ENCODE results near the gene MIDN.

The MIDN gene

GRCh38 chr19:1270213-1270853 lies 21.9 kb downstream of the MIDN start:
- no peak for DNase-seq (ENCODE audit: low spot score)

DNA sequence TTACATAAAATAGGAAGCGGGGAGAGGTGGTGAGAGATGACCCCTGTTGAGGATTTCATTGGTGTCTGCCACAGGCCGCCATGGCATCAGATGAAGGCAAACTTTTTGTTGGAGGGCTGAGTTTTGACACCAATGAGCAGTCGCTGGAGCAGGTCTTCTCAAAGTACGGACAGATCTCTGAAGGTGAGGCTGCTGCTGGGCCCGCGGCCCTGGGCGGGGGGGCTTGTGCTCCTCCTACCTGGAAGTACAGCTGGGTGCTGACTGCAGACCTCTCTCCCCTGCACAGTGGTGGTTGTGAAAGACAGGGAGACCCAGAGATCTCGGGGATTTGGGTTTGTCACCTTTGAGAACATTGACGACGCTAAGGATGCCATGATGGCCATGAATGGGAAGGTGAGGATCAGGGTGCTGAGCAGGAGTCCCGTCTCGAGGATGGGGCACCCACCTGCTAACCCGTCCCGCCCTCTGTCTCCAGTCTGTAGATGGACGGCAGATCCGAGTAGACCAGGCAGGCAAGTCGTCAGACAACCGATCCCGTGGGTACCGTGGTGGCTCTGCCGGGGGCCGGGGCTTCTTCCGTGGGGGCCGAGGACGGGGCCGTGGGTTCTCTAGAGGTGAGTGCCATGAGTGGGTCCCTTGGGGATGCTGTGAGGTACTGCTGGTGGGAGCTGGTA lies 22.6 kb downstream of the MIDN start:
- no peak for DNase-seq (ENCODE audit: low spot score)

- no peak for DNase-seq (ENCODE audit: low spot score)
Measured at GRCh38 chr19:1271528-1272422, 23.4 kb downstream of the MIDN start.

DNA sequence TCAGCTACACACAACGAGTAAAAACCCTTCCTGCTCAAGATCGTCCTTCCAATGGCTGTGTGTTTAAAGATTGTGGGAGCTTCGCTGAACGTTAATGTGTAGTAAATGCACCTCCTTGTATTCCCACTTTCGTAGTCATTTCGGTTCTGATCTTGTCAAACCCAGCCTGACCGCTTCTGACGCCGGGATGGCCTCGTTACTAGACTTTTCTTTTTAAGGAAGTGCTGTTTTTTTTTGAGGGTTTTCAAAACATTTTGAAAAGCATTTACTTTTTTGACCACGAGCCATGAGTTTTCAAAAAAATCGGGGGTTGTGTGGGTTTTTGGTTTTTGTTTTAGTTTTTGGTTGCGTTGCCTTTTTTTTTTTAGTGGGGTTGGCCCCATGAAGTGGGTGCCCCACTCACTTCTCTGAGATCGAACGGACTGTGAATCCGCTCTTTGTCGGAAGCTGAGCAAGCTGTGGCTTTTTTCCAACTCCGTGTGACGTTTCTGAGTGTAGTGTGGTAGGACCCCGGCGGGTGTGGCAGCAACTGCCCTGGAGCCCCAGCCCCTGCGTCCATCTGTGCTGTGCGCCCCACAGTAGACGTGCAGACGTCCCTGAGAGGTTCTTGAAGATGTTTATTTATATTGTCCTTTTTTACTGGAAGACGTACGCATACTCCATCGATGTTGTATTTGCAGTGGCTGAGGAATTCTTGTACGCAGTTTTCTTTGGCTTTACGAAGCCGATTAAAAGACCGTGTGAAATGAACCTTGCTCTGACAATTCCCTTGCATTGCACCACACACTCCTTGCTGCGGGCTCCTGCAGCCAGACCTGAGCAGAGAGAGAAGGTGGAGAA lies 24.3 kb downstream of the MIDN start:
- peak; percentile 48 for DNase-seq (ENCODE audit: low spot score)

- DNase-seq (ENCODE audit: low spot score) = peak; percentile 68
Measured at GRCh38 chr19:1273263-1274041, 25.1 kb downstream of the MIDN start.

DNA sequence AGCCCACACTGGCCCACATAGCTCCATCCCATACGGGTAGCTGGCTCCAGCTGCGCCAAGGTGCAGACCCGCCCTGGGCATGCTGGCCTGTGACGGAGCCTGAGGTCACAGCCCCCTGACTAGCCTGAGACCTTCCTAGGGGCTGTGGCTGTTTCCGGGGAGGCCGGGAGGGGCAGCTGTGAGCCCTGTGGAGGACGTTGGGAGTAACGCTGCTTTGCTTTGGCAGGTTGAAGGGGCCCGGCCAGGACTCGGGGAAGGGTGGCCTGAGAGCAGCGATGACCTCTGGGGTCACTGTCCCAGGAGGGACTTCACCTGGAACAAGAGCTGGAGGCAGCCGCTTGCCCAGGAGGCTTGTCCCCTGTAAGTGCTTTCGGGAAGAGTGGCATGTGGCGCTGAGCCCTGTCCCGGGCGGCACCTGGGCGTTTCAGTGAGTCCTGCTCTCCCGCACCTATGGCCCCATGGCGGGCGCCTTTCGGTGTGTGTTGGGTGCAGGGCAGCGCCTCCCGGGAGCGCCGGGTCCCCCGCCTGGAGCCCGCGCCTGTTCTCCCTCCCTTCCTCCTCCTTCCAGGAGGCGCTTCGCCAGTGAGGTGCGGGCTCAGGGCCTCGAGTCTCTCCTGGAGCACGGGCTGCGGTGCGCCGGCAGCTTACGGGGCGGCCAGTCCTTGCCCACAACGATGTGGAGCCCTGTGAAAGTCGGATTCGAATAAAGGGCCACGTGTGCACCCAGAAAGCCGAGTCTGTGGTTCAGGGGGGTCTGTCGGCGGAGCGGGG lies 25.9 kb downstream of the MIDN start:
- DNase-seq (ENCODE audit: low spot score) = no peak

DNA sequence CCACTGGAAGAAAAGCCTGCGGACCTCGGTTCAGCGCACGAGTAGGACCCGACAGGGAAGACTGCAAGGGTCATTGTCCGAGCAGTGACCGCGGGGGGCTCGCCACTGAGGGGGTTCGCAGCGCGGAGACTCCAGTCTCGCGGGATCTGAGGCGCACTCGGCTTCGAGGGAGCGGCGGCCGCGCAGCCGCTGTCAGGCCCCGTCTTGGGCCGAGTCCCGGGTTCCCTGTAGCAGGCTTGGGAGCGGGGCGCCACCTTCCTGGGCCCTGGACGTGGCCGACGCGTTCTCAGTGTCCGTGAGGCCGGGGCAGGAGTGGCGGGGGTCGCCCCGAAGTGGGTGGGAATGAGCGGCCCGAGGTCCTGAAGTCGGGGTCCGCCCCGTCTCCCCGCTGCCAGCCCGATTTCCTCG lies 26.5 kb downstream of the MIDN start:
- DNase-seq (ENCODE audit: low spot score) = peak; percentile 50

DNA sequence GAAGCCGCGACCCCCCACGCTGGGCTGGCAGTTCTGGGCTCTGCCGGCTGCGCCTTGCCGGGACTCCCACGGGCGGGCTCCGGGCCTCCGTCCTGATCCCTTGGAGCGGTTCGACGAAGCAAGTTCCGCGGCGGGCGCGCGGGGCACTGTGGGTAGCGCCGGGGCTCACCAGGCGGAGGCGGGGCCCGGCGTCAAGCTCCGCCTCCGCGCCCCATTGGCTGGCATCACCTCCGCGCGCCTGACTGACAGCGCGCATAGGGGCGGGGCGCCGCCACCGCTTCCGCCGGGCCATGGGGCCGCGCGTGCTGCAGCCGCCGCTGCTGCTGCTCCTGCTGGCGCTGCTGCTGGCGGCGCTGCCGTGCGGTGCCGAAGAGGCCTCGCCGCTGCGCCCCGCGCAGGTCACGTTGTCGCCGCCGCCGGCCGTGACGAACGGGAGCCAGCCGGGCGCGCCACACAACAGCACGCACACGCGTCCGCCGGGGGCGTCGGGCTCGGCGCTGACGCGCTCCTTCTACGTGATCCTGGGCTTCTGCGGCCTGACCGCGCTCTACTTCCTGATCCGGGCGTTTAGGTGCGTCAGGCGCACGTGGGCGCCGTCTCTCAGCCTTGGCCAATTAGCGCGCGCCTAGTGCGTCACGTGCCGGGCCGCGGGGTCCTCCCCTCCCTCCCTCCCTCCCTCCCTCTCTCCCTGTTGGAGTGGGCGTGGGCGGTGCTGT lies 27.0 kb downstream of the MIDN start, which contains the start of gene FAM174C:
Gene FAM174C (plus strand): TSS at position 271 of the 716 bp plus-strand sequence. CDS start 20 bp downstream, at position 291.
- DNase-seq (ENCODE audit: low spot score) = peak; percentile 95

DNA sequence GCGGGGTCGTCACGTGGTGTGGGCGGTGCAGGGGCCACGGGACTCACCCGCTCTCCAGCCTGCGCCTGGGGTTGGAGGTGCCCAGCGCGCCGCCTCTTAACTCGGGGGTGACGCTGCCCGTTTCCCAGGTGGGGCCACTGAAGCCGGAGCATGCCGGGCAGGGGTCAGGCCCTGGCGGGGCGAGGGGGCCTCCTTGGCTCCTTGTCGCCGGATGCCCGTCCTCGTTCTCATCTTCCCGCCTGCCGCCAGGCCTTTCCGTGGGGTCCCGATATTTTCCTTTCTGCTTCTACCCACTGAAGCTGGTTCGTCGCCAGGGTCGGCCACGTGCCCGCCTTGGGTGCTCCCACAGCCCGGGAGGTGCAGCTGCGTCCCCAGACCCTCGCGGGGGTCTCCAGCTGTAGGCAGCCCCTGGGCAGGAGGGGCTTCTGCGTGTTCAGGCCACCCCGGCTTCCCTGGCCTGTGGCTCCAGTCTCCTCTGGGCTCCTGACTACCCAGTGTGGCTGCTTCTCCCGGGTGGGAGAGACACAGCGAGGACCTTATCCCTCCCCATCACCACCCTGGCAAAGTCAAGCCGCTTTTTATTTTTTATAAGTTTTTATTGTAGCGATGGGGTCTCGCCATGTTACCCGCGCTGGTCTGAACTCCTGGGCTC lies 27.7 kb downstream of the MIDN start:
- DNase-seq (ENCODE audit: low spot score) = no peak

GRCh38 chr19:1276628-1277022 lies 28.2 kb downstream of the MIDN start:
- no peak for DNase-seq (ENCODE audit: low spot score)

GRCh38 chr19:1277061-1277460 lies 28.7 kb downstream of the MIDN start:
- DNase-seq (ENCODE audit: low spot score) = no peak

- DNase-seq (ENCODE audit: low spot score) = no peak
Measured at GRCh38 chr19:1278074-1278473, 29.7 kb downstream of the MIDN start.

- no peak for DNase-seq (ENCODE audit: low spot score)
Measured at GRCh38 chr19:1278713-1279660, 30.6 kb downstream of the MIDN start.

GRCh38 chr19:1279782-1280341 lies 31.5 kb downstream of the MIDN start:
- peak; percentile 90 for DNase-seq (ENCODE audit: low spot score)

DNA sequence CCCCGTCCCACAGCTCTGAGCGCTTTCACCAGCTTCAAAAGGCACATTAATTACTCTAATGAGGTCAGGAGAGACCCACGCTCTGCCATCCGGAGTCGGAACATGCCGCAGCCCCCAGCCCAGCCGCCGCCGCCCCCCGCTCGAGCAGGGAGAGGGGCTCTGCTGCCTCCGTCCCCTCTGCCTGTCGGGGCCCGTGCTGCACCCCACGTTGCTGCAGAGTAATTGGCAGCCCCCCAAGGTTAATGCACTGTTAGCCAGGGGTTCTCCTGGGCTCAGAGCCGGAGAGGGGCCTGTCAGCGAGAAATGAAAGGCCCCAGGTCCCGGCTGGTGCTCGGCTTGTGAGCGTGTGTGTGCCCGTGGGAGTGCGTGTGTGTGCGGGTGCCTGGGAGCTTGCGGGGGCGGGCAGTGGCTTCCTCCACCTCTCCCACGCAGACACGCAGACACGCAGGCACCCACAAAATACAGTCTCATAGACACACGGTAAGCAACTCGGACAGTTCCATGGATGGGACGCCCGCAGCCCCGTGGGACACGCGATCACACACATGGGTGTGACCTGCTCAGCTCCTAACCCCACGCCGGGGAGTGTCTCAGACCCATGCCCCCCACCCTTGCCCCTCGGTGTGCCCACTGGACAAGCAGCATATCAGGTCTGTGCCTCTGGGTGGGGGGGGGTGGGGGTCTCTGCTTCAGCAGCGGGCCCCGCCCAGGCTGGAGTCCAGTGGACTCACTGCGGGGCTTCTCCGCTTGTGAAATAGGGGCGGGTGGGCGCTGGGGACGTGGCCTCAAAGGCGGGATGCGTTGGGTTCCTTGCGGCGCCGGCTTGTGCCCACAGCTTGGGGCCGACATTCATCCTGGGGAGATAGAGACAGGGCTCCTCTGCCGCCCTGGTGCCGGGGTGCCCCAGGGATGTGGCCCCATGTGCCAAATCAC lies 32.5 kb downstream of the MIDN start:
- DNase-seq (ENCODE audit: low spot score) = no peak

DNA sequence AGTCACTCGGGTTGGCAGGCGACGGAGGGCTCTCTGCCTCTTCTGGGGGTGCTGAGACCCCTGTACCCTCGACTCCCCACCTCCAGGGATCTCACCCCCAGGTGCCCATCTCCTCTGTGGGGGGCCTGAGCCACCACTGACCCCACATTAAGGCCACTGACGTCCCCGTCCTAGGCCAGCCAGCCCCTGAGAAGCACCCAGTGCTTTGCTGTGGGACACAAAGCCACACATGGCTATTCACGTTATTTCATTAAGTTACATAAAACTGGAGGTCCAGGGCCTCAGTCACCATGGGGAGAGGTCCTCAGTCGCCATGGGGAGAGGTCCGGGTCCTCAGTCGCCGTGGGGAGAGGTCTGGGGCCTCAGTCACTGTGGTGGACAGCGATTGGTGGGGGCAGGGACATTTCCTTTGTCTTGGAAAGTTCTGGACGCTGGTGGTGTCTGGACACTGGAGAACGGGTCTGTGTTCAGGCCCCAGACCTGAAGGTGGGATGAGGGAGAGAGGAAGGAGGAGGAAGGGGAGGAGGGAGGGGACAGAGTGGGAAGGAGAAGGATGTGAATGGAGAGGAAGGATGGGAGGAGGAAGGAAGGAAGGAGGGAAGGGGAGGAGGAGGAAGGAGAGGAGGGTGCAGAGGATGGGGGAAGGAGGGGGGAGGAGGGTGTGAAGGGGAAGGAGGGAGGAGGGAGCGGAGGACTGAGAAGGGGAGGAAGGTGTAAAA lies 33.3 kb downstream of the MIDN start:
- no peak for DNase-seq (ENCODE audit: low spot score)
